ENCODE data around the gene PPRC1.
A peak's percentile ranks its signal among the peaks of the same experiment; 100 is the strongest.

PPRC1 gene

GRCh38 chr10:102167861-102168260 is 35.0 kb downstream of the PPRC1 start:
- Histone ChIP-seq H3K14ac (ENCODE audit: low read length) (no peak overlapping the region), H4K91ac (ENCODE audit: low read depth, low read length, poor library complexity) (no peak overlapping the region), H2BK5ac (ENCODE audit: low read length) (no peak overlapping the region), H3K27me3 (ENCODE audit: control insufficient read depth in 3 of 3, insufficient read depth in 3 of 3, low read depth in 1 of 3, low read length in 3 of 3) (peaks cover 0 to 3% (median 0%) of the 10 kb centered on the region in 3 experiments), H3K4me1 (ENCODE audit: control insufficient read depth in 2 of 2, insufficient read depth in 1 of 2, low read depth in 1 of 2, low read length in 2 of 2) (peaks cover 0 to 2% of the 10 kb centered on the region in 2 donors), H3K27ac (replicated peaks; ENCODE audit: low read length) (no peak overlapping the region), H3K18ac (ENCODE audit: low read length) (no peak overlapping the region), H3K9ac (ENCODE audit: low read depth, low read length, poor library complexity) (no peak overlapping the region), H4K8ac (ENCODE audit: low read depth, low read length) (no peak overlapping the region), H3K9me3 (replicated peaks in 1 of 2; ENCODE audit: control insufficient read depth in 2 of 2, insufficient read depth in 1 of 2, low read depth in 1 of 2, low read length in 2 of 2) (no peaks in the 10 kb centered on the region), H3K4me3 (ENCODE audit: low read length in 2 of 2) (no peak overlapping the region), H3K23ac (ENCODE audit: low read depth, low read length, poor library complexity) (no peak overlapping the region), H3K4me2 (ENCODE audit: insufficient read depth, low read length, poor library complexity, severe bottlenecking) (no peak overlapping the region), H3K36me3 (replicated peaks in 1 of 2; ENCODE audit: control insufficient read depth in 2 of 2, insufficient read depth in 2 of 2, low read length in 2 of 2) (peaks cover 3 to 13% of the 10 kb centered on the region in 2 donors), H2AFZ (ENCODE audit: low read length) (no peak overlapping the region), H2BK120ac (ENCODE audit: low read depth, low read length) (no peak overlapping the region), H2AK5ac (ENCODE audit: low read depth, low read length) (no peak overlapping the region), H3K4ac (ENCODE audit: low read length) (no peak overlapping the region), H2BK12ac (ENCODE audit: low read length) (no peak overlapping the region), H3K79me1 (ENCODE audit: low read depth, low read length) (no peaks in the 10 kb centered on the region), H2BK15ac (ENCODE audit: low read length) (no peak overlapping the region)
- no CpG with 5 or more reads among the region's 1 CpG for WGBS, 2 donors (ENCODE audit: extremely low coverage in 2 of 2, insufficient read length in 2 of 2, insufficient replicate concordance in 1 of 2)
- DNase-seq (ENCODE audit: low spot score), result no peak

- H2AFZ ChIP-seq (ENCODE audit: low read length), result no peak overlapping the region
- H2BK12ac ChIP-seq (ENCODE audit: low read length), result no peak overlapping the region
- H3K4me1 ChIP-seq (ENCODE audit: control insufficient read depth in 2 of 2, insufficient read depth in 1 of 2, low read depth in 1 of 2, low read length in 2 of 2), result peaks cover 0 to 2% of the 10 kb centered on the region in 2 donors
- H3K14ac ChIP-seq (ENCODE audit: low read length), result no peak overlapping the region
- peak overlapping the region; percentile 68 for H2AK5ac ChIP-seq (ENCODE audit: low read depth, low read length)
- no peak overlapping the region for H3K27ac ChIP-seq (replicated peaks; ENCODE audit: low read length)
- no peak overlapping the region for H2BK120ac ChIP-seq (ENCODE audit: low read depth, low read length)
- no peaks in the 10 kb centered on the region for H3K9me3 ChIP-seq (replicated peaks in 1 of 2; ENCODE audit: control insufficient read depth in 2 of 2, insufficient read depth in 1 of 2, low read depth in 1 of 2, low read length in 2 of 2)
- WGBS, 2 donors (ENCODE audit: extremely low coverage in 2 of 2, insufficient read length in 2 of 2, insufficient replicate concordance in 1 of 2), result no CpG with 5 or more reads among the region's 3 CpGs
- no peak overlapping the region for H3K23ac ChIP-seq (ENCODE audit: low read depth, low read length, poor library complexity)
- no peak for DNase-seq (ENCODE audit: low spot score)
- H3K9ac ChIP-seq (ENCODE audit: low read depth, low read length, poor library complexity), result no peak overlapping the region
- H2BK15ac ChIP-seq (ENCODE audit: low read length), result peak overlapping the region; percentile 58
- H3K4me2 ChIP-seq (ENCODE audit: insufficient read depth, low read length, poor library complexity, severe bottlenecking), result no peak overlapping the region
- H3K4ac ChIP-seq (ENCODE audit: low read length), result no peak overlapping the region
- H3K18ac ChIP-seq (ENCODE audit: low read length), result no peak overlapping the region
- no peaks in the 10 kb centered on the region for H3K36me3 ChIP-seq (replicated peaks in 1 of 2; ENCODE audit: control insufficient read depth in 2 of 2, insufficient read depth in 2 of 2, low read length in 2 of 2)
- H4K8ac ChIP-seq (ENCODE audit: low read depth, low read length), result no peak overlapping the region
- H2BK5ac ChIP-seq (ENCODE audit: low read length), result no peak overlapping the region
- no peak overlapping the region for H4K91ac ChIP-seq (ENCODE audit: low read depth, low read length, poor library complexity)
- peaks cover 0 to 3% (median 0%) of the 10 kb centered on the region in 3 experiments for H3K27me3 ChIP-seq (ENCODE audit: control insufficient read depth in 3 of 3, insufficient read depth in 3 of 3, low read depth in 1 of 3, low read length in 3 of 3)
- H3K79me1 ChIP-seq (ENCODE audit: low read depth, low read length), result no peaks in the 10 kb centered on the region
- no peak overlapping the region for H3K4me3 ChIP-seq (ENCODE audit: low read length in 2 of 2)
Measured at GRCh38 chr10:102170602-102171001, 37.8 kb downstream of the PPRC1 start.

GRCh38 chr10:102172288-102172687 is 39.4 kb downstream of the PPRC1 start:
- no peak overlapping the region for H3K4me2 ChIP-seq (ENCODE audit: insufficient read depth, low read length, poor library complexity, severe bottlenecking)
- H2BK120ac ChIP-seq (ENCODE audit: low read depth, low read length), result no peak overlapping the region
- WGBS, 2 donors (ENCODE audit: extremely low coverage in 2 of 2, insufficient read length in 2 of 2, insufficient replicate concordance in 1 of 2), result no CpG with 5 or more reads among the region's 8 CpGs
- no peak overlapping the region for H3K27ac ChIP-seq (replicated peaks; ENCODE audit: low read length)
- H2BK12ac ChIP-seq (ENCODE audit: low read length), result no peak overlapping the region
- no peak overlapping the region for H4K91ac ChIP-seq (ENCODE audit: low read depth, low read length, poor library complexity)
- H2AK5ac ChIP-seq (ENCODE audit: low read depth, low read length), result no peak overlapping the region
- no peak overlapping the region for H3K14ac ChIP-seq (ENCODE audit: low read length)
- no peak overlapping the region for H3K9ac ChIP-seq (ENCODE audit: low read depth, low read length, poor library complexity)
- no peak overlapping the region for H3K4ac ChIP-seq (ENCODE audit: low read length)
- H3K27me3 ChIP-seq (ENCODE audit: control insufficient read depth in 3 of 3, insufficient read depth in 3 of 3, low read depth in 1 of 3, low read length in 3 of 3), result peaks cover 0 to 3% (median 0%) of the 10 kb centered on the region in 3 experiments
- peaks cover 0 to 2% of the 10 kb centered on the region in 2 donors for H3K4me1 ChIP-seq (ENCODE audit: control insufficient read depth in 2 of 2, insufficient read depth in 1 of 2, low read depth in 1 of 2, low read length in 2 of 2)
- H3K4me3 ChIP-seq (ENCODE audit: low read length in 2 of 2), result no peak overlapping the region
- no peaks in the 10 kb centered on the region for H3K9me3 ChIP-seq (replicated peaks in 1 of 2; ENCODE audit: control insufficient read depth in 2 of 2, insufficient read depth in 1 of 2, low read depth in 1 of 2, low read length in 2 of 2)
- H4K8ac ChIP-seq (ENCODE audit: low read depth, low read length), result no peak overlapping the region
- H3K36me3 ChIP-seq (replicated peaks in 1 of 2; ENCODE audit: control insufficient read depth in 2 of 2, insufficient read depth in 2 of 2, low read length in 2 of 2), result no peaks in the 10 kb centered on the region
- H2BK5ac ChIP-seq (ENCODE audit: low read length), result no peak overlapping the region
- H3K79me1 ChIP-seq (ENCODE audit: low read depth, low read length), result no peaks in the 10 kb centered on the region
- H3K23ac ChIP-seq (ENCODE audit: low read depth, low read length, poor library complexity), result no peak overlapping the region
- no peak overlapping the region for H2BK15ac ChIP-seq (ENCODE audit: low read length)
- H3K18ac ChIP-seq (ENCODE audit: low read length), result no peak overlapping the region
- no peak overlapping the region for H2AFZ ChIP-seq (ENCODE audit: low read length)
- no peak for DNase-seq (ENCODE audit: low spot score)

GRCh38 chr10:102175415-102175814 is 42.6 kb downstream of the PPRC1 start:
- H3K79me1 ChIP-seq (ENCODE audit: low read depth, low read length), result no peaks in the 10 kb centered on the region
- H3K27ac ChIP-seq (replicated peaks; ENCODE audit: low read length), result no peak overlapping the region

More at GRCh38 chr10:102175415-102175814, 42.6 kb downstream of the PPRC1 start:
- Histone ChIP-seq H3K4ac (ENCODE audit: low read length) (no peak overlapping the region), H2BK15ac (ENCODE audit: low read length) (no peak overlapping the region), H2AFZ (ENCODE audit: low read length) (peak overlapping the region; percentile 66), H3K4me2 (ENCODE audit: insufficient read depth, low read length, poor library complexity, severe bottlenecking) (no peak overlapping the region), H3K27me3 (ENCODE audit: control insufficient read depth in 3 of 3, insufficient read depth in 3 of 3, low read depth in 1 of 3, low read length in 3 of 3) (peaks cover 0 to 3% (median under 1%) of the 10 kb centered on the region in 3 experiments), H3K4me1 (ENCODE audit: control insufficient read depth in 2 of 2, insufficient read depth in 1 of 2, low read depth in 1 of 2, low read length in 2 of 2) (peaks cover 0 to 2% of the 10 kb centered on the region in 2 donors), H4K91ac (ENCODE audit: low read depth, low read length, poor library complexity) (no peak overlapping the region), H3K14ac (ENCODE audit: low read length) (no peak overlapping the region), H2BK5ac (ENCODE audit: low read length) (no peak overlapping the region), H3K4me3 (ENCODE audit: low read length in 2 of 2) (no peak overlapping the region), H3K18ac (ENCODE audit: low read length) (no peak overlapping the region), H3K9ac (ENCODE audit: low read depth, low read length, poor library complexity) (no peak overlapping the region), H3K23ac (ENCODE audit: low read depth, low read length, poor library complexity) (no peak overlapping the region), H3K9me3 (replicated peaks in 1 of 2; ENCODE audit: control insufficient read depth in 2 of 2, insufficient read depth in 1 of 2, low read depth in 1 of 2, low read length in 2 of 2) (no peaks in the 10 kb centered on the region), H4K8ac (ENCODE audit: low read depth, low read length) (no peak overlapping the region), H3K36me3 (replicated peaks in 1 of 2; ENCODE audit: control insufficient read depth in 2 of 2, insufficient read depth in 2 of 2, low read length in 2 of 2) (no peaks in the 10 kb centered on the region), H2BK12ac (ENCODE audit: low read length) (no peak overlapping the region), H2BK120ac (ENCODE audit: low read depth, low read length) (no peak overlapping the region), H2AK5ac (ENCODE audit: low read depth, low read length) (no peak overlapping the region)
- DNase-seq (ENCODE audit: low spot score), result no peak
- WGBS, 2 donors (ENCODE audit: extremely low coverage in 2 of 2, insufficient read length in 2 of 2, insufficient replicate concordance in 1 of 2), result no CpG with 5 or more reads among the region's 4 CpGs

Measured in neuronal stem cell (in vitro differentiated cells).